GM21528 (cell line): ENCODE measurements around the gene PPFIBP2.
"Not testable (repeated sequence)": the region's sequence is repeated elsewhere in the genome, so short reads cannot be mapped to it uniquely, and the experiment has no call there.

Experiments used
- ATAC-seq: cut with Tn5 transposase; IDR thresholded peaks from one replicate; pipeline ENCODE4 v1.9.1; 2021; ENCODE audit warnings: mild to moderate bottlenecking, moderate library complexity; ENCODE audit not compliant: unreplicated experiment, low FRiP score

Gene PPFIBP2

GRCh38 chr11:7655253-7656217 is 141.7 kb downstream of the PPFIBP2 start:
- ATAC-seq = no peak

GRCh38 chr11:7656704-7657103 is 142.9 kb downstream of the PPFIBP2 start:
- ATAC-seq = no peak

- no peak for ATAC-seq
Measured at GRCh38 chr11:7657306-7658025, 143.7 kb downstream of the PPFIBP2 start.

- not testable (repeated sequence) for ATAC-seq
Measured at GRCh38 chr11:7663531-7663930, 149.7 kb downstream of the PPFIBP2 start.

GRCh38 chr11:7664867-7665266 is 151.1 kb downstream of the PPFIBP2 start:
- no peak for ATAC-seq

- peak; percentile 98 for ATAC-seq
Measured at GRCh38 chr11:7665473-7666291, 151.9 kb downstream of the PPFIBP2 start.

- ATAC-seq = no peak
Measured at GRCh38 chr11:7666292-7666866, 152.6 kb downstream of the PPFIBP2 start.

GRCh38 chr11:7667460-7667859 is 153.7 kb downstream of the PPFIBP2 start:
- no peak for ATAC-seq

- no peak for ATAC-seq
Measured at GRCh38 chr11:7668464-7668863, 154.7 kb downstream of the PPFIBP2 start.

GRCh38 chr11:7668911-7669310 is 155.1 kb downstream of the PPFIBP2 start:
- no peak for ATAC-seq

- no peak for ATAC-seq
Measured at GRCh38 chr11:7670641-7671040, 156.8 kb downstream of the PPFIBP2 start.

GRCh38 chr11:7671347-7672215 is 157.8 kb downstream of the PPFIBP2 start:
- ATAC-seq = peak; percentile 52

- ATAC-seq = no peak
Measured at GRCh38 chr11:7672276-7672959, 158.6 kb downstream of the PPFIBP2 start.

GRCh38 chr11:7672960-7673723 is 159.3 kb downstream of the PPFIBP2 start, which contains the start of gene CYB5R2:
Gene CYB5R2 (minus strand): TSS chr11:7673500. CDS start chr11:7672825, 675 bp downstream.
- ATAC-seq = no peak

- ATAC-seq = no peak
Measured at GRCh38 chr11:7673724-7674434, 160.1 kb downstream of the PPFIBP2 start.

GRCh38 chr11:7675631-7676030 is 161.8 kb downstream of the PPFIBP2 start:
- no peak for ATAC-seq

GRCh38 chr11:7677071-7677470 is 163.3 kb downstream of the PPFIBP2 start:
- no peak for ATAC-seq
